ENCODE measurements around the gene CDC26.

CDC26 gene

DNA sequence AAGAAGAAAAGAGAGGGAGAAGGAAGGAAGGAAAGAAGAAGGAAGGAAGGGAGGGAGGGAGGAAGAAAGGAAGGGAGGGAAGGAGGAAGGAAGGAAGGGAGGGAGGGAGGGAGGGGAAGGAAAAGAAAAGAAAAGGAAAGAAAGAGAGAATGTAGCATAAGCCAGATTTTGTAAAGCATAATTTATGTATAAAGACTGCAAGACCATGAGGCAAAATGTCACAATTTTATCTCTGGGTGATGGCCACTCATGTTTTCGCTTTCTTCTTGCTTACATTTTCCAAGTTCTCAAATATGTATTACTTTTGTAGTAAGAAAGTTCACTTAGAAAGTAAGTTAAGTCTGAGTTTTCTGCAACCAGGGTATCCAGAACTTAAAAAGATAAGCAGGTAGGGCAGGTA is 31.2 kb upstream of the CDC26 start:
- Histone ChIP-seq H3K9me3 (ENCODE audit: insufficient read depth, low read depth, low read length) (no peaks in the 10 kb centered on the region), H4K91ac (ENCODE audit: low read depth, low read length) (no peak overlapping the region), H3K36me3 (ENCODE audit: control insufficient read depth in 1 of 2, insufficient read depth in 2 of 2, low read length in 2 of 2) (no peaks in the 10 kb centered on the region), H2AK5ac (ENCODE audit: low read length) (no peak overlapping the region), H3K23ac (ENCODE audit: low read length) (no peak overlapping the region), H2BK120ac (ENCODE audit: insufficient read depth, low read length, poor library complexity) (no peak overlapping the region), H3K14ac (ENCODE audit: low read length) (no peak overlapping the region), H3K18ac (ENCODE audit: low read length) (no peak overlapping the region), H3K4me2 (ENCODE audit: low read length) (no peak overlapping the region), H4K8ac (ENCODE audit: low read depth, low read length) (no peak overlapping the region), H2BK12ac (ENCODE audit: low read length) (no peak overlapping the region), H3K9ac (ENCODE audit: low read length) (no peak overlapping the region), H2BK5ac (ENCODE audit: low read depth, low read length, poor library complexity) (no peak overlapping the region), H3K4ac (ENCODE audit: low read depth, low read length) (no peak overlapping the region), H3K79me2 (ENCODE audit: control insufficient read depth, insufficient read depth, low read length, poor library complexity) (no peaks in the 10 kb centered on the region), H3K27ac (ENCODE audit: low read depth, low read length) (no peak overlapping the region), H3K79me1 (ENCODE audit: low read length) (no peaks in the 10 kb centered on the region), H3K4me1 (ENCODE audit: control insufficient read depth in 1 of 2, insufficient read depth in 2 of 2, low read length in 2 of 2) (no peaks in the 10 kb centered on the region), H4K12ac (ENCODE audit: low read depth, low read length) (no peak overlapping the region), H3K27me3 (ENCODE audit: insufficient read depth, low read length) (no peaks in the 10 kb centered on the region), H2AFZ (ENCODE audit: insufficient read depth, low read length, poor library complexity) (no peak overlapping the region), H3K4me3 (ENCODE audit: low read depth, low read length) (no peak overlapping the region)
- WGBS (ENCODE audit: extremely low coverage, insufficient coverage, insufficient read length), result no CpG with 5 or more reads among the region's 1 CpG
- no peak for DNase-seq

DNA sequence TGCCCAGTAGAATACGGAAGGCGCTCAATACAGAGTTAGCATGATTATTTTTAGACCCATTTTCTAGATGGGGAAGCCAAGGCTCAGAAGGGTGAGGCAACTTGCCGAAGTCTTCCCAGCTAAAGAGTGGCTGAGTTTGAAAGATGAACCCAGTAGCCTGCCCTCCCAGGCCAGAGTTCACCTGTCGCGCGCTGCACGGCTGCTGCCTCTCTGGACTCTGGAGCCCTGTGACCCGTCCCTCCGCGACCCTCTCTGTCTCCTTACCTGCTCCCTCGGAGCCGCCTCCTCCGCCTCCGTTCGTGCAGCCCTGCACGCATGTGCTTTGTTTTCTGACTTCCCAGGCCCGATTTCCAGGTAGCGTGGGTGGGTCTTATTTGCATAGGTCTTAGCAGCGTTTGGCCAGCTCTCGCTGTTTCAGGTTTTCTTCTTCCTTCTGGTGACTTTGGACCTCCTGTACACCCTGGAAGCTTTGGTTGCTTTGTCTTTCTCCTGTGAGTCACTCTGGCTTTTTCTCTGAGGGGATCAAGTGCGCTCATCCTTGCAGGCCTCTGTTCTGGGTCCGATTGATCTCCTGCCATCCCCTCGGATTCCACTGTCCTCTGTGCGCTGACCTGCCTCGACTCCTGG is 27.5 kb upstream of the CDC26 start, which contains the start of gene RNF183:
Gene RNF183 (minus strand): TSS at position 585 of the 627 bp plus-strand sequence. CDS start 5,192 bp downstream, outside the sequence.
- Histone ChIP-seq H3K4me3 (ENCODE audit: low read depth, low read length) (no peak within 1 kb of the TSS), H3K4me1 (ENCODE audit: control insufficient read depth in 1 of 2, insufficient read depth in 2 of 2, low read length in 2 of 2) (no peaks in the 10 kb centered on the region), H3K9me3 (ENCODE audit: insufficient read depth, low read depth, low read length) (no peaks in the 10 kb centered on the region), H3K18ac (ENCODE audit: low read length) (no peak within 1 kb of the TSS), H3K14ac (ENCODE audit: low read length) (no peak within 1 kb of the TSS), H4K91ac (ENCODE audit: low read depth, low read length) (no peak within 1 kb of the TSS), H3K27me3 (ENCODE audit: insufficient read depth, low read length) (no peaks in the 10 kb centered on the region), H3K79me2 (ENCODE audit: control insufficient read depth, insufficient read depth, low read length, poor library complexity) (no peaks in the 10 kb centered on the region), H4K8ac (ENCODE audit: low read depth, low read length) (no peak within 1 kb of the TSS), H3K23ac (ENCODE audit: low read length) (no peak within 1 kb of the TSS), H2BK5ac (ENCODE audit: low read depth, low read length, poor library complexity) (no peak within 1 kb of the TSS), H3K4ac (ENCODE audit: low read depth, low read length) (no peak within 1 kb of the TSS), H4K12ac (ENCODE audit: low read depth, low read length) (no peak within 1 kb of the TSS), H2BK12ac (ENCODE audit: low read length) (no peak within 1 kb of the TSS), H3K4me2 (ENCODE audit: low read length) (no peak within 1 kb of the TSS), H3K79me1 (ENCODE audit: low read length) (no peaks in the 10 kb centered on the region), H2AK5ac (ENCODE audit: low read length) (no peak within 1 kb of the TSS), H2AFZ (ENCODE audit: insufficient read depth, low read length, poor library complexity) (no peak within 1 kb of the TSS), H3K36me3 (ENCODE audit: control insufficient read depth in 1 of 2, insufficient read depth in 2 of 2, low read length in 2 of 2) (no peaks in the 10 kb centered on the region), H3K27ac (ENCODE audit: low read depth, low read length) (no peak within 1 kb of the TSS), H2BK120ac (ENCODE audit: insufficient read depth, low read length, poor library complexity) (no peak within 1 kb of the TSS), H3K9ac (ENCODE audit: low read length) (no peak within 1 kb of the TSS)
- no CpG with 5 or more reads among the region's 25 CpGs for WGBS (ENCODE audit: extremely low coverage, insufficient coverage, insufficient read length)
- DNase-seq, result no peak

DNA sequence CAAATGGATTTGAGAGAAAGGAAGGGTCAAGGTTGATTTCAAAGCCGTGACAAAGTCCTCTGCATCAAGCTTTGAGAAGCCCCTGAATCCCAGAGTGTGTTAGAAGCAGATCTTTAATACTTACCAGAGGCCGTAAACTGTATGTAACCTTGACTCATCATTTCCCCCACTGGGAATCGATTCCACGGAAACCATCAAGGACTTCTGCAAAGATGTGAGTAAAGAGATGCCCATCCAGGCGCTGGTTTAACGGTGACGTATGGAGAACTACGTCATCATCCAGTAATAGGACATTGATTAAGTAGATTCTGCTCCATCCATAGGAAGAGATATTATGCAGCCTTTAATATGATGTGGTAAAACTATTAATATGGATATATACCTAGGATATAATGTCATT is 26.2 kb upstream of the CDC26 start:
- H3K18ac ChIP-seq (ENCODE audit: low read length), result no peak overlapping the region
- no peaks in the 10 kb centered on the region for H3K36me3 ChIP-seq (ENCODE audit: control insufficient read depth in 1 of 2, insufficient read depth in 2 of 2, low read length in 2 of 2)
- no peak for DNase-seq
- H2AFZ ChIP-seq (ENCODE audit: insufficient read depth, low read length, poor library complexity), result no peak overlapping the region
- H3K14ac ChIP-seq (ENCODE audit: low read length), result no peak overlapping the region
- no peak overlapping the region for H3K4me3 ChIP-seq (ENCODE audit: low read depth, low read length)
- H3K27ac ChIP-seq (ENCODE audit: low read depth, low read length), result no peak overlapping the region
- no peak overlapping the region for H3K4ac ChIP-seq (ENCODE audit: low read depth, low read length)
- no peaks in the 10 kb centered on the region for H3K79me1 ChIP-seq (ENCODE audit: low read length)
- no peak overlapping the region for H2BK5ac ChIP-seq (ENCODE audit: low read depth, low read length, poor library complexity)
- no peak overlapping the region for H3K4me2 ChIP-seq (ENCODE audit: low read length)
- H3K9ac ChIP-seq (ENCODE audit: low read length), result no peak overlapping the region
- no peak overlapping the region for H2BK120ac ChIP-seq (ENCODE audit: insufficient read depth, low read length, poor library complexity)
- H2BK12ac ChIP-seq (ENCODE audit: low read length), result no peak overlapping the region
- H4K12ac ChIP-seq (ENCODE audit: low read depth, low read length), result no peak overlapping the region
- WGBS (ENCODE audit: extremely low coverage, insufficient coverage, insufficient read length), result no CpG with 5 or more reads among the region's 8 CpGs
- H4K91ac ChIP-seq (ENCODE audit: low read depth, low read length), result no peak overlapping the region
- H3K27me3 ChIP-seq (ENCODE audit: insufficient read depth, low read length), result no peaks in the 10 kb centered on the region
- no peaks in the 10 kb centered on the region for H3K9me3 ChIP-seq (ENCODE audit: insufficient read depth, low read depth, low read length)
- H2AK5ac ChIP-seq (ENCODE audit: low read length), result no peak overlapping the region
- H3K23ac ChIP-seq (ENCODE audit: low read length), result no peak overlapping the region
- no peak overlapping the region for H4K8ac ChIP-seq (ENCODE audit: low read depth, low read length)
- no peaks in the 10 kb centered on the region for H3K79me2 ChIP-seq (ENCODE audit: control insufficient read depth, insufficient read depth, low read length, poor library complexity)
- H3K4me1 ChIP-seq (ENCODE audit: control insufficient read depth in 1 of 2, insufficient read depth in 2 of 2, low read length in 2 of 2), result no peaks in the 10 kb centered on the region

DNA sequence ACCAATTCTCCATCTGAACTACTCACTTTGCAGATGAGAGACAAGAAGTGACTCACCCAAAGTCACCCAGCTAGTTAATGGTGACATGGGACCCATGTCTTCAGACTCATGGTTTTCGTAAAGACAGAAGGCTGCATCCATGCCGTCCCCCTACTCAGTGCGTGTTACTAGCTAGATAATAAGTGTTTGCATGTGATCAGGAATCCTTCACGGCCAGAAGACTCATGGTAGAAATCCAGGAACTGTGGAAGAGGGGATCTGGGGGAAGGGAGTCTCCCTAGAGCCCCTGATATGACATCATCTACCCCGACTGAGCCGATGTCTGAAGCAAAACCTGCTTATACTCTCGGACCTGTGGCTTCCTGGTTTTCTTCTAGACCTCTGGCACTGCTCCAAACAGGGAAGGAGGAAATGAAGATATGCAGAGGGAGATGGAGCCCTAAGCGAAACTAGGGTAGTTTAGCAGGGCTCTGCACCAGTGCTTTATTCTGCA is 24.5 kb upstream of the CDC26 start:
- Histone ChIP-seq H3K23ac (ENCODE audit: low read length) (no peak overlapping the region), H4K91ac (ENCODE audit: low read depth, low read length) (no peak overlapping the region), H2AK5ac (ENCODE audit: low read length) (no peak overlapping the region), H2AFZ (ENCODE audit: insufficient read depth, low read length, poor library complexity) (no peak overlapping the region), H3K27ac (ENCODE audit: low read depth, low read length) (no peak overlapping the region), H3K4ac (ENCODE audit: low read depth, low read length) (no peak overlapping the region), H3K79me2 (ENCODE audit: control insufficient read depth, insufficient read depth, low read length, poor library complexity) (no peaks in the 10 kb centered on the region), H3K9me3 (ENCODE audit: insufficient read depth, low read depth, low read length) (no peaks in the 10 kb centered on the region), H3K14ac (ENCODE audit: low read length) (no peak overlapping the region), H3K9ac (ENCODE audit: low read length) (no peak overlapping the region), H3K4me3 (ENCODE audit: low read depth, low read length) (no peak overlapping the region), H3K27me3 (ENCODE audit: insufficient read depth, low read length) (no peaks in the 10 kb centered on the region), H2BK12ac (ENCODE audit: low read length) (no peak overlapping the region), H4K8ac (ENCODE audit: low read depth, low read length) (no peak overlapping the region), H4K12ac (ENCODE audit: low read depth, low read length) (no peak overlapping the region), H2BK5ac (ENCODE audit: low read depth, low read length, poor library complexity) (no peak overlapping the region), H2BK120ac (ENCODE audit: insufficient read depth, low read length, poor library complexity) (no peak overlapping the region), H3K36me3 (ENCODE audit: control insufficient read depth in 1 of 2, insufficient read depth in 2 of 2, low read length in 2 of 2) (no peaks in the 10 kb centered on the region), H3K4me1 (ENCODE audit: control insufficient read depth in 1 of 2, insufficient read depth in 2 of 2, low read length in 2 of 2) (no peaks in the 10 kb centered on the region), H3K79me1 (ENCODE audit: low read length) (no peaks in the 10 kb centered on the region), H3K4me2 (ENCODE audit: low read length) (no peak overlapping the region), H3K18ac (ENCODE audit: low read length) (no peak overlapping the region)
- WGBS (ENCODE audit: extremely low coverage, insufficient coverage, insufficient read length), result no CpG with 5 or more reads among the region's 8 CpGs
- DNase-seq, result no peak
